Erythroblast (primary cell): ENCODE results near the gene TMEM273.

Experiments
- GATA1 ChIP-seq: IDR thresholded peaks from 2 replicates; pipeline ENCODE4 v1.6.1; 2011; ENCODE audit warnings: low read depth, mild to moderate bottlenecking, control low read depth, low read length, moderate library complexity
- POLR2A ChIP-seq: IDR thresholded peaks from 2 replicates; pipeline ENCODE4 v1.6.1; 2011; ENCODE audit warnings: mild to moderate bottlenecking, low read length

DNA sequence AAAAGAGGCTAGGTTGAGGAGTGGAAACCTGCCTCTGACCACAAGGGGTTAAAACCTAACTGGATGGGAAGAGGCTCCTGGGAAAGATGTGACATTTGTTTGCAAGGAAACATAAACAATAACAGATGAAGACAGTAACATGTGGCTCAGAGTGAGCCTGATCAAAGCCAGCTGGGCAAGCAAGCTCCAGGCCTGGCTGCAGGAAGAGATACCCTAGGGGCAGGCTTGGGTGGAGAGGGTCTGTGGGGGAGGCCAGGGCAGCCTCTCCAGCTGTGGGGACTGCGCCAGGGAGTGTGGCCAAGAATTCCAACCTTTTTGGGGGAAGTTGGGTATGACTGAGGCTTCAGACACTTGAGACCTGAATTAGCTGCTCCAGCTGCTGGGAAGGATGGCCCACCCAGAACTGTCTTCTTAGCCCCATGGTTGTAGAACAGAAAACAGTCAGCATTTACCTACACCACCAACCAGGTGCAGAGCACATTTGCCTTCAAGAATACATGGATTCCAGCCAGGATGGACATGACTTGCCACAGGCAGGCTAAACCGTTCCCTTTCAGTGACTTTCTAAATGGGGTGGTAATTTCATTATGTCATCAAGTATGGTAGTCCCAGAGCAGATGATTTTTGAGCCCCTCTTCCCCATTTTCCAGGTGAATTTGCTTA lies 44.0 kb downstream of the TMEM273 start:
- TF ChIP-seq POLR2A: no peak
- TF ChIP-seq GATA1: no peak
